Fibroblast of gingiva (primary cell): ENCODE data around the gene COQ2.
"Not testable (repeated sequence)": the region's sequence is repeated elsewhere in the genome, so short reads cannot be mapped to it uniquely, and the experiment has no call there.

Source experiments
- DNase-seq: peaks from one replicate; pipeline ENCODE4 v3.0.0-alpha.2; 2011; ENCODE audit warnings: low read depth

COQ2 gene

GRCh38 chr4:83247415-83248357 lies 36.9 kb downstream of the COQ2 start:
- DNase-seq, result no peak

DNA sequence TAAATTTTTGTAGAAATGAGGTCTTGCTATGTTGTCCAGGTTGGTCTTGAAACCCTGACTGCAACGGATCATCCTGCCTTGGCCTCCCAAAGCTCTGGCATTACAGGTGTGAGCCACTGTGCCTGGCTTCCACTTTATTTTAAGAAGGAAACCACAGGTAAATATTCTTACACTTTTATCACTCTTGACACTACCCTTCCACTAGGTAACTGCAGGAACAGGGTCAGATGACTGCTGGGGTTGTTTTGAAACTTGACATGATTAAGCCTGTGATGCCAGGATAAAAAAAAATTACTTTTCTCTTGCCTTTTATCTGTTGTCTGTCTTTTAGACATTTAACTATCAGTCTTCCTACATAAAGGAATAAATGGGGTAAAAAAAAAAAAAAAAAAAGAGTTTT lies 43.5 kb downstream of the COQ2 start:
- no peak for DNase-seq

DNA sequence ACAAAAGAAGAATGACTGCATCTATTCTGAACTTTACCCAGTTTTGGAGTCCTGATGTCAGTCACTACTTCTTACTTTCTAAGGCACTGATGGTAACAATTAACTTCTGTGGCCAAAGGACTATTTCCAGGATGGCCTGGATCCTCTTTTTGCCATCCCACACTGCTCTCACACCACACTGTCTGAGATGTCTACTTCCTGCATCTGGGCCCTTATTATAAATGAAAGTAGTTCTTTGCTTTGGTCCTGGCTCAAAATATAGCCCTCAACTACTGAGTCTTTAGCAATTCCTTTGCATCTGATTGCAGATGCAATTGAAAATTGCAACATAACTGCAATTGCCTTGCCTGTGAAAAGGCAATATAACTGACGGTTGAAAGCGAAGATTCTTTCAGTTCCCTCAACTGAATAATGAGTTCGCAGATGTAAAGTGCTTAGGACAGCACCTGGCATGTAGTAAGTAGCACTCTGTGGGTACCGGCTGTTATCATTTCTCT lies 44.2 kb downstream of the COQ2 start:
- peak; percentile 57 for DNase-seq

GRCh38 chr4:83238393-83239248 lies 46.0 kb downstream of the COQ2 start:
- no peak for DNase-seq

- DNase-seq, result no peak
Measured at GRCh38 chr4:83237591-83237990, 47.0 kb downstream of the COQ2 start.

GRCh38 chr4:83235645-83236133 lies 48.9 kb downstream of the COQ2 start:
- not testable (repeated sequence) for DNase-seq

DNA sequence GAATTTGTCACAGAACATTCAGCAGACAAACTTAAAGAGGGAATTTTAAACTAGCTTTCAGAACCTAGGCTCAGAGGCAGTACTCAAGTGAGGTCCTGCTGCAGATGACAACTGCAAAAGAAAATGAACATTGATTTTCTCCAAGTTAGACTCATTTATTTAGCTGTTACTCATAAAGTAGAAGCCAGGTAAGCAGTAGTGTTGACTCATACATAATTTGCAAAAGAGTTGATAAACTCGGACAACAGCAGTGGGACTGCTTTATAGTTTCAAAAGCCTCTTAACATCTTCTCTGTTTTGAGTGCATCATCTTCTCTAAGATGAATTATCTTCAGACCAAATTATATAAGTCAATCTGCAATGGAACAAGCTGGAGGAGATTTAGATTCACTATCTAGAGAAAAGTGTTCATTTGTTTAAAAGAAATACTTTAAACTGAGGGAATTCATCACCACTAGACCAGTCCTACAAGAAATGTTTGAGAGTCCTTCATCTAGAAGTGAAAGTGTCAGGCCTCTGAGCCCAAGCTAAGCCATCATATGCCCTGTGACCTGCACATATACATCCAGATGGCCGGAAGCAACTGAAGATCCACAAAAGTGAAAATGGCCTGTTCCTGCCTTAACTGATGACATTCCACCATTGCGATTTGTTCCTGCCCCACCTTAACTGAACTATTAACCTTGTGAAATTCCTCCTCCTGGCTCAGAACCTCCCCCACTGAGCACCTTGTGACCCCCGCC lies 49.5 kb downstream of the COQ2 start:
- DNase-seq, result no peak

GRCh38 chr4:83234387-83234786 lies 50.2 kb downstream of the COQ2 start:
- DNase-seq, result not testable (repeated sequence)

DNA sequence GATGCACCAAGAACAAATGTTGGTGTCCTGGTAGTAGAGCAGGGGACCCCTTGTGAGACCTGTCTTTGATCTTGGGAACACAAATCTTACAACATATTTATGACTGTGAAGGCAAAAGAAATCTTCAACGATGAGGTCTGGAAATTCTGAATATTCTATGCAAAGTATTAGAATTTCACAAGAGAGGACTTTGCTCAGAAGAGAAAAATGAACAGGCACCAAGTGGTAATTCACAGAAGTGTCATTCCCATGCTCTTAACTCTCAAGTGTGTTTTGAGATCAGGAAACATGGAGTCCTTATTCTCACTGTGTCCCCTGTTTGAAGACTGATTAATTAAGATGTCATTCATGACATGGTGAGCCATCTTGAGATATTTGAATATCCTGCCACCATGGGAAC lies 52.5 kb downstream of the COQ2 start:
- DNase-seq, result no peak

DNA sequence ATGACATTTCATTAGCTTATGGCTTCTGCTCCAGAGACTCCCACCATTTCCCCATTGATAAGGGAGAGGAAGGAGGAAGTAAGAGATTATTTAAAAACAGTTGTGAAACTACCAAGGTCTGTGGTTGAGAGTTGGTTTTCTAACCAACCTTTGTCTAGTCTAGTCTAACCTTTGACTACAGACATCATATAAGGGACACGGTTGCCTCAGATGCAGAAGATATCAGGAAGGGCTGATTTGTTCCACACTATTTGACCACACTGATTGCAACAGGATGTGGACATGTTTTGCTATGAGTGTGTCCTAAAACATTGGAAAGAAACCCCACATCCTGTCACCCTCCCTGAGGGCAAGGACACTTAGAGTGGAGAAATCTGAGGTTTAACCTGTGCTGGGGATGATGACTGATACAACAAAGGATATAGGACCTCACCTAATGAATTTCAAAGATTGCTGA lies 53.0 kb downstream of the COQ2 start:
- peak; percentile 39 for DNase-seq

DNA sequence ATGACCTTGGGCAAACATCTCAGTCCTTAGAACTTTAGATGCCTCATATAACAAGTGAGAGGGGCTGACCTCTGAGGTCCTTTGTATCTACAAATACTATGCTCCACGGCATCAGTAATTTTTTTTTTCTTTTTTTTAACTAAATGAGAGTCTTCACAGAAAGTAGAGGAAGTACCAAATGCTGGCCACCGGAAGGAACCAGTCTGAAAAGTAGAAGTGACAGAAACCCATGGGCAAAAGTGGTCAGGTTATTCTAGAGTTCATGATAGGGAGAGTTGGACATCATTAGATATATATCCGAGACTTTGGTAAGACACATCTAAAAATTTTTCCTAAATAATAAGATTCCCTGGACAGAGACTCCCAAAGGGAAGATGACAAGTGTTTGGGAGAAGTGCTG lies 53.7 kb downstream of the COQ2 start:
- DNase-seq, result no peak

DNA sequence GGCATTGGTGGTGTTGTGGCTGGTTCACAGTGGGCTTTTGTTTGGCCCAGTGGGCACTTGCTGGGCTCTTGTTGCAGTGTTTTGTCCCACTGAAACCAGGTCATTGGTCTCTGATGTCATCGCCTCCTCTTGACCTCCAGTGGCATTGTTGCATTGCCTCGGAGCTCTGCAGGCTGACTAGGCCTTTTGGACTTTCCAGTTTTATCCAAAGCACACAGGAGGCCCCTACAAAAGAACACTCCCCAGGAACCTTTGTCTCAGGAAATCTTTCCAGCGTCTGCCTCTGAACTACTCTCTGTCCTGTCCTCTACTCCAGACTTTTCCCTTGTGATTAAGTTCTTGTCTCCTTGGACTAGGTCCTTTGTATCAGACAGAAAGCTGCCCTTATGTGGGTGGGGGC lies 54.8 kb downstream of the COQ2 start:
- DNase-seq, result no peak

DNA sequence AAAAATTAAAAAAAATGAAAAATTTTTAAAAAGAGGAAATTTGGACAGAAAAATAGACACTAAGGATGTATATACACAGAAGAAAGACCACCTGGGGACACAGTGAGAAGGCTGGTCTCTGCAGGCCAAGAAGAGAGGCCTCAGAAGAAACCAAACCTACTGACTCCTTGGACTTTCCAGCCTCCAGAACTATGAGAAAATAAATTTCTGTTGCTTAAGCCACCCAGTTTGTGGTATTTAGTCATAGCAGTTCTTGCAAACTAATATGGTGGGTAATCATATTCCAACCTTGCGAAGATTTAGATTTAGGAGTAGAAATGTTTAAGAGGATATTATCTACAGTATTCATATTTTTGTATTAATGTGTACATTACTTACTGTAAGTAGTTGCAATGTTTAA lies 56.4 kb downstream of the COQ2 start:
- no peak for DNase-seq

DNA sequence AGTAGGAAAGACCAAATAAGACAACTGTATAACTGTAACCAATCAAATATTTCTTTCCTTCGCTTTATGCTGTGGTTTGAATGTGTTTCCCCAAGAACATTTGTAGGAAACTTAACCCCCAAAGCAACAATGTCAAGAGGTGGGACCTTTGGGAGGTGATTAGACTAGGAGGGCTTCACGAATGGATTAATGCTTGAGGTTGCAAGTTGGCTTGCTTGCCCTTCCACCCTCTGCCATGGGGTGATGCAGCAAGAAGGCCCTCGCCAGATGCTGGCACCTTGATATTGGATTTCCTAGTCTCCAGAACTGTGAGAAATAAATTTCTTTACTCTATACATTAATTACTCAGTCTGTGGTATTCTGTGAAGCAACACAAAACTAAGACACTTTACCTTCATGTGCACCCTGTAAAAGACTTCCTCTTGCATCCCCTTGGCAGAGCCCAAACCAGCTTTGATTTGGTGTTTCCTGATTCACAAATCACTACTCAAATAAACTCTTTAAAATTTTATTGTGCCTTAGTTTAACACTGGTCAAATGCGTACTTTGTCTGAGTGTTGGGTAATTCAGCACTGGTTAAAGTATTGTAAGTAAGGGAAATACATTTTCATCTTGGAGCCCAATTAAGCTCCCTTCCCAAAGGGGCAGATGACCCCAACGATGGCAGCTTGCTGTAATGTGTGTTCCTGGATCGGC lies 59.9 kb downstream of the COQ2 start:
- DNase-seq, result no peak

DNA sequence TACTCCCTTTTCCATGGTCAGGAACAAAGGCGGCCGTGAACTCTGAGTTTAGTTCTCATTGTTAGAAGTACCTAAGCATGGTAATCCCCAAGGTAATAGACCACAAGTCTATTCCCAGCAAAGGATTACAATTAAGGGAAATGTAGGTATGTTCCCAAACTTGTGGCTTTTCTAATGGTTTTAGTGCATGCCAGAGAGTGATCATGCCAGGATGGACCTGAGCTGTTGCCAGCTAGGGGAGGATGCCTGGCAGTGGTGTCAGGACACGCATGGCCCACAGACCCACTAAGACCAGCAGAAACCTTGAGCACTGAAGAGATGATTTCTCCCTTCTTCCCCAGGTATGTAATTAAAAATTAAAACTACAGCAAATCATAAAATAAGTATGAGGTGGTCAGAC lies 60.8 kb downstream of the COQ2 start:
- peak; percentile 61 for DNase-seq

- no peak for DNase-seq
Measured at GRCh38 chr4:83221897-83222441, 62.6 kb downstream of the COQ2 start.

- peak; percentile 63 for DNase-seq
Measured at GRCh38 chr4:83219344-83220331, 65.0 kb downstream of the COQ2 start.

GRCh38 chr4:83217721-83218522 lies 66.7 kb downstream of the COQ2 start:
- DNase-seq, result no peak
